ENCODE results near the gene SLC22A23.
A peak's percentile ranks its signal among the peaks of the same experiment; 100 is the strongest.
"Not testable (repeated sequence)": the region's sequence is repeated elsewhere in the genome, so short reads cannot be mapped to it uniquely, and the experiment has no call there.

SLC22A23 gene

DNA sequence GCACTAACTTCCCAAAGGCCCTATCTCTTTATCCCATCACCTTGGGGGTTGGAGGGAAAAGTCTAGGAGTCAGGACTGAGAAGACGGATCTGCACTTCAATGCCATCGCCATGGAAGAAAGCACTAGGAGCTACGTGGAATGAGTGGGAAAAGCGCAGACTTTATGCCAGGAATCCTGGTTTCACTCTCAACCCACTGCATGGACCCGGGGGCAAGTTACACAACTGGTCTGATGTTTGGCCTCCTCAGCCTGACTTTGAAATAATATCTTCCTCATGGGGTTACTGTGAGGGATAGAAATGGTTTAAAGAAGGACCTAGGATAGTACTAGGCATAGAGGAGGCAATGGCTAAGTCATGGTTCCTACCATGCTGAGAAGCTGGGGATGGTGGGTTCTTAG is 211.6 kb downstream of the SLC22A23 start:
- Mint-ChIP-seq H3K36me3 (no peaks in the 10 kb centered on the region), H3K27ac (no peak overlapping the region), H3K9me3 (no peaks in the 10 kb centered on the region), H3K4me3 (no peak overlapping the region), H3K27me3 (peaks cover 67% of the 10 kb centered on the region), H3K4me1 (no peaks in the 10 kb centered on the region)
- ATAC-seq = no peak

DNA sequence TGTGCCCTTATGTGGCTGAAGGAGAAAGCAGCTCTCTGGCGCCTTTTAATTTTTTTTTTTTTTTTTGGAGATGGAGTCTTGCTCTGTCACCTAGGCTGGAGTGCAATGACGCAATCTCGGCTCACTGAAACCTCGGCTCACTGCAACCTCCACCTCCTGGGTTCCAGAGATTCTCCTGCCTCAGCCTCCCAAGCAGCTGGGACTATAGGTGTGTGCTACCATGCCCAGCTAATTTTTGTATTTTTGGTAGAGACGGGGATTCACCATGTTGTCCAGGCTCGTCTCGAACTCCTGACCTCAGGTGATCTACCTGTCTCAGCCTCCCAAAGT is 212.1 kb downstream of the SLC22A23 start:
- not testable (repeated sequence) for H3K4me1 Mint-ChIP-seq, H3K9me3 Mint-ChIP-seq, ATAC-seq, H3K27ac Mint-ChIP-seq, H3K36me3 Mint-ChIP-seq, H3K4me3 Mint-ChIP-seq
- peaks cover 67% of the 10 kb centered on the region for H3K27me3 Mint-ChIP-seq

DNA sequence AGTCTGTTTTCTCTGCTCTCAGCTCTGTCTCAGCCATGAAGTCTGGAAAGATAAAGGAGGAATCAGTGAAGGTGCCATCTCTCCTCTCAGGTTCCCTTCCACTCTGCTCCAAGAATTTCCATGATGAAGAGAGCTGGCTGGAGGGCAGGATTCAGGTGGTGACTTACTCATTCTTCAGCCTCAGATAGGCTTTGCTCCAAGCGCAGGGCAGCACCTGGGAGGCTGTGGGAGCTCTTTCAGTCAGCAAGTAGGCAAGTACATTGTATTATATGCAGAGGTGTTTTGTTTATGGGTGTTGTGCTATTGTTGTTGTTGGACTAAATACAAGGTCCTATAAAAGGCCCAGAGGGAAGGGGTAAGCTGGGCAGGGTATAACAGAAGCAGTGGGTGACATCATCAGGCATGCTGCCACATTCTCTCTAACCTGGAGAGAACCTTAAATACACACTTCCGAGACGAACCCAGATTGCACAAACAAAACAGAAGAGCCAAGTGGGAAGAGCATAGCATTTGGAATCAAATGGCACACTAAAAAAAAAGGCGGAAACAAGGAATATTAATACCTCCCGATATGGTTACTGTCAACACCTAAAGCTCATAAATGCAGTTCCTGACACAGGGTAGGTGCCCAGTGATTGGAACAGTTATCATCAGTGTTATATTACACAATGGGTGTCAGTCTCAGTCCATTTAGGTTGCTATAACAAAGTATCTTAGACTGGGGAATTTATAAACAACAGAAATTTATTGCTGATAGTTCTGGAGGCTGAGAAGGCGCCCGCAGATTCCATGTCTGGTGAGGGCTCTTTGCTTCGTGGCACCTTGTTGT is 212.6 kb downstream of the SLC22A23 start:
- H3K27me3 Mint-ChIP-seq = peaks cover 67% of the 10 kb centered on the region
- no peak overlapping the region for H3K27ac Mint-ChIP-seq
- H3K36me3 Mint-ChIP-seq = no peaks in the 10 kb centered on the region
- H3K4me3 Mint-ChIP-seq = no peak overlapping the region
- ATAC-seq = no peak
- no peaks in the 10 kb centered on the region for H3K4me1 Mint-ChIP-seq
- H3K9me3 Mint-ChIP-seq = no peaks in the 10 kb centered on the region

DNA sequence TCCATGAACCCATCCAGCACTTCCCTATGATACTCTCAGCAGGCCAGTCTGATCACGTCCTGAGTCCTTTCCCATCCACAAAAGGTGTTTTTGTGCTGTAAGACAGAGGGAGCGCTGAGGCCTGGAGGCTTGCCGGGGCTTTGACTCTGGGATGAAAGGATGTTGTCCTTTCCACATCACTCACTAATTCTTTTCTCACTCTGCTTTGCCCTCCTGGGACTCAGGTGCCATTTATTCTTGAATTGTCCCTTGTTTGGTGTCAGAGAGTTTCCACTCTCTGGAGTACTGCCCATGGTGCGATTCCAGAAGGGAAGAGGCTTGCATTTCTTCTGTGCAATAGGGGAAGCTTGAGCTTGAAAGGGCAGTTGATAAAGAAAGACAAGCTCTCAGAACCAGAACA is 214.1 kb downstream of the SLC22A23 start:
- H3K27me3 Mint-ChIP-seq = peaks cover 65% of the 10 kb centered on the region
- H3K4me1 Mint-ChIP-seq = peaks cover 7% of the 10 kb centered on the region
- no peak overlapping the region for H3K4me3 Mint-ChIP-seq
- ATAC-seq = no peak
- no peaks in the 10 kb centered on the region for H3K9me3 Mint-ChIP-seq
- H3K27ac Mint-ChIP-seq = no peak overlapping the region
- H3K36me3 Mint-ChIP-seq = no peaks in the 10 kb centered on the region

DNA sequence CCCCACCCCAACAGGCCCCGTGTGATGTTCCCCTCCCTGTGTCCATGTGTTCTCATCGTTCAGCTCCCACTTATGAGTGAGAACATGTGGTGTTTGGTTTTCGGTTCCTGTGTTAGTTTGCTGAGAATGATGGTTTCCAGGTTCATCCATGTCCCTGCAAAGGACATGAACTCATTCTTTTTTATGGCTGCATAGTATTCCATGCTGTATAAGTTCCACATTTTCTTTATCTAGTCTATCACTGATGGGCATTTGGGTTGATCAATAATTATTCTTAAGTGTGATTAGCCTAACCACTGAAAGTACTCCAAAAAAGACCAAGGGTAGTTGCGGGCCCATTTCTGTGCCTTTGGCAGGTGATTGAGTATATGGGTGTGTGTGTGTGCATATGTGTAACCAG is 215.1 kb downstream of the SLC22A23 start:
- not testable (repeated sequence) for ATAC-seq, H3K4me3 Mint-ChIP-seq, H3K36me3 Mint-ChIP-seq, H3K9me3 Mint-ChIP-seq, H3K27ac Mint-ChIP-seq
- Mint-ChIP-seq H3K4me1 (peaks cover 11% of the 10 kb centered on the region), H3K27me3 (peaks cover 75% of the 10 kb centered on the region)

DNA sequence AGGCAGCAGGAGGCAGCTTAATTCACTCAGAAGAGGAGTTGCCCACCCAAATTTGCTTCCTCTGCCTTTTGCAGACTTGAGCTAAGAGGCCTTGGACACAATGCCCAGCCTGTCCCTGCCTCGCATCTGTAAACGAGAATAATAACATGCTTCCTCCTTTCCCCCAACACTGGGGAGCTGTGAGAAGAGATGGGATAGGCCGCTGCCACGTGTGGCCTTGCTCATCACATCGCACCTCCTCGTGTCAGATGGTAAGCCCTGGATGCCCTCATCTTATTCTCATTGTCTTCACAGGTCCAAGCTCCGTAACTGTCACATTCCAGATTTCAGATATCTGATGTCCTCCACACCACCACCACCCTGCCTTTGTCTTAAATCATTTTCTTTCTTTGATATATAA is 216.3 kb downstream of the SLC22A23 start:
- ATAC-seq = no peak

DNA sequence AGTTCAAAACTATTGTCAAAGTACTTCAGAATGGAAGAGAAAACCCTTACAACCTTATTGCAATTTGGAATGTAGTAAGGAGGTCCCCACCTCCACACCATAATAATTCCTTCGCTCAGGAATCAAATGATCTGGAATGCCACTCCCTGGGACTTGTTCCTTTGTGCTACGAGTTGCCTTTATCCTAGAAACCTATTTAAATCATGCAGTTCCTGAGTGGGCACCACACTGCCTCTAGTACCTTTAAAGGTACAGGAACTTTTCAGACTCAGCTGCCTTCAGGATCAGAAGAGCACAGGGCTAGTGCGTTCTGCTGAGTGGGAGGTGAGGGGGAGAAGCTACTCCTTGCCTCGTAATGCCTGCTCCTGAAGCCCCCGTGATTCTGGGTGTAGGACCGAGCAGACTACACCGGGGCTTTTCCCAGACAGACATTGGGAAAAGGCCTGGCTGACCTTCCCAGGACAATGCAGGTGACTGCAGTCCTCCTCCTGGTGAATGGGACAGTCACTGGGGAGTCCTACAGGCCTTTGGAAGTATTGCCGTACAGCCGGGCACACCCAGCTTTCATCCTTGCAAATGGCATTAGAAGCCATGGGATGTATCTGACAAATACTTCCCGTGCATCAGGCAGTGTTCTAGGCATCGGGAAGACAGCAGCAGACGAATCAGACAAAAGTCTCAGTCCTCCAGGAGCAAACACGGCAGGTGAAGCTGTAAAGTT is 217.6 kb downstream of the SLC22A23 start:
- H3K4me1 Mint-ChIP-seq = peaks cover 11% of the 10 kb centered on the region
- no peaks in the 10 kb centered on the region for H3K36me3 Mint-ChIP-seq
- H3K27ac Mint-ChIP-seq = no peak overlapping the region
- no peak for ATAC-seq
- no peak overlapping the region for H3K4me3 Mint-ChIP-seq
- H3K9me3 Mint-ChIP-seq = no peaks in the 10 kb centered on the region
- H3K27me3 Mint-ChIP-seq = peaks cover 87% of the 10 kb centered on the region

More for the DNA sequence above, 216.3 kb downstream of the SLC22A23 start:
- H3K4me1 Mint-ChIP-seq = peaks cover 11% of the 10 kb centered on the region
- H3K27me3 Mint-ChIP-seq = peaks cover 77% of the 10 kb centered on the region
- H3K9me3 Mint-ChIP-seq = no peaks in the 10 kb centered on the region
- no peak overlapping the region for H3K4me3 Mint-ChIP-seq
- H3K27ac Mint-ChIP-seq = no peak overlapping the region
- no peaks in the 10 kb centered on the region for H3K36me3 Mint-ChIP-seq

DNA sequence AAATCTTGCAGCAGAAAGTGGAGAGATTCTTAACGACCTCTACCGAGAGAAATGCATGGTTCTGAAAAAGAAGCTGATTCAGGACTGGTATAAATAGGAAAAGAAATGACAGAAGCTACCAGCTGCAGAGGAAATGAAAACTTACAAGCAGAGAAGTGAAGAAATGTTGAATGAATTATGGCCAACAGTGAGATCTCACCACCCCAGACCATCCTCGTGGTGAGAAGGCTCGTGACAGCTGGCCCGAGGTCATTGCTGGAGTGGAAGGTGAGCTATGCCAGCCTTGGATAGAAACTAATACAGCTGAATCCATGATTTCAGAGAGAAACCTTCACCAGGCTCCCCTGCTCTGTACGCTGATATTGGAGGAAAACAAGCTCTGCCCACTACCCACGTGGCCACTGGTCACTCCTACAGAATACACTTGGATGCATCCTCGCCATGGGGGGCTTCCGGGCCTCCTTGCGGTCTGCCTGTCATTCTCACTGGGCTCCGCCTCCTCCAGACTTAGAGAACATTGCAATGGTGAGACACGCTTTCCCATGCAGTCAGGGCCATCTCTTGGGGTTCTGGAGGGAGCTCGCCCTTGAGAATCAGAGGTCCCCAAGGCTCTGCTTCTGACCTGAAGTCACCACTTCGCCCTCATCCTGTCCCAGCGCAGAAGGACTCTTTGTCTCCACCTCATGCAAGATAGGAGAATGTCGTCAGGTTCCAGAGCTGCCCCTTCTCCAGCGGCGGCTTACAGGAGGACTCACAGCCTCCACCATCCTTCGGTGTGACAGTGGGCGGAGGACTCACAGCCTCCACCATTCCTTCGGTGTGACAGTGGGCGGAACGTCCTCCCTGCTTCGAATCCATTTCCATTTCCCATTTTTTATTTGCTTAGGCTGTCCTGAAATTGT is 218.8 kb downstream of the SLC22A23 start:
- no peak for ATAC-seq
- H3K27ac Mint-ChIP-seq = no peak overlapping the region
- H3K4me3 Mint-ChIP-seq = no peak overlapping the region
- no peaks in the 10 kb centered on the region for H3K9me3 Mint-ChIP-seq
- peaks cover 88% of the 10 kb centered on the region for H3K27me3 Mint-ChIP-seq
- peaks cover 11% of the 10 kb centered on the region for H3K4me1 Mint-ChIP-seq
- H3K36me3 Mint-ChIP-seq = no peaks in the 10 kb centered on the region

DNA sequence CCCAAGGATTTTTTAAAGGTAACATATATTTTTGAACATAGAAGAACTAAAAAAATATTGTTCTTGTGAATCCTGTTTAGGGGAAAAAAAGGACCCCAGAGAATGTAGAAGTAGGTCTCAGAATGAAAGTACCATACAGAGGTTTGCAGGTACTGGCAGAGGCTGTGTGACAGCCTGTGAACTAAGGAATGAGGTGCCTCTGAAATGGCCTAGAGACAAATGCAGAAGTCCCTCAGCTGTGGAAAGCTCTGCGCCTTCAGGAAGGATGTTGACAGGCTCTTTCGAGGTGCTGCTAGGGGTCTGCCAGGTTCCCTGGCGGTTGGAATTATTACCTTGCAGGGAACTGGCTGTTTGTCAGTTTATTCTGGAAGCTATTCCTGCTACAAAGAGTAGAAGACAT is 220.8 kb downstream of the SLC22A23 start:
- ATAC-seq = no peak
- no peaks in the 10 kb centered on the region for H3K36me3 Mint-ChIP-seq
- no peak overlapping the region for H3K27ac Mint-ChIP-seq
- no peak overlapping the region for H3K4me3 Mint-ChIP-seq
- peaks cover 26% of the 10 kb centered on the region for H3K4me1 Mint-ChIP-seq
- peaks cover 94% of the 10 kb centered on the region for H3K27me3 Mint-ChIP-seq
- no peaks in the 10 kb centered on the region for H3K9me3 Mint-ChIP-seq

DNA sequence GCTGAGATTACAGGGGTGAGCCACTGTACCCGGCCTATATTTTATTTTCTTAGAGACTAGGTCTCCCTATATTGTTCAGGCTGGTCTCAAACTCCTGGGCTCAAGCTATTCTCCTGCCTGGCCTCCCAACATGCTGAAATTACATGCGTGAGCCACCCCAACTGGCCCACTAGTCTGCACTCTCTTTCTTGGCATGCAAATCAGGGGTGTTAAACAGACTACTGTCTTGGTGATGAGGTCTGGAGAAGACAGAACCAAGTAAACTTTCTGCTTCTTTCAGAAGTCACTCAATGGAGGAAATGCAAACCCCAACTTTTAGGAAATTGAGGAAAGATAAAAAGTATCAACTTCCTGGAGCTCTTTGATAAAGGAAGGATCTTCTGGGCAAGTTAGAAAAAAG is 221.4 kb downstream of the SLC22A23 start:
- Mint-ChIP-seq H3K9me3 (no peaks in the 10 kb centered on the region), H3K4me1 (peaks cover 32% of the 10 kb centered on the region), H3K36me3 (no peaks in the 10 kb centered on the region), H3K4me3 (no peak overlapping the region), H3K27ac (no peak overlapping the region), H3K27me3 (peaks cover 98% of the 10 kb centered on the region)
- ATAC-seq = no peak

DNA sequence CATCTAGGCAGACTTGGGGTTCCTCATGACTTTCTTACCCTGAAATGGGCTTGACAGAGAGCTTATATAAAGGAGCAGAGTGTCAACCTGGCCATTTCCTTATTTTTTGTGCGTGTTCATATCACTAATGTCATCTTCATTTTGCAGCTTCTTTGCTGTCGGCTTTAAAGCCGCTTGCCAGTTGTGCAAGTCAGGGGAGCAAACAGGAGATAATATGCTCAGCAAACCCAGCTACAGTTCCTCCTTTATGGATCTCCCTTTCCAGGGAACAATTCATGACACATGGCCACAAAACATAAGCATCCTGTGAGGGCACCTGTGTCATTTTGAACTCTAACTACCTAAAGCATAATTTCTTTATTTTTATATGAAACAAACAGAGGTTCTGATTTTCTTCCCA is 222.9 kb downstream of the SLC22A23 start:
- Mint-ChIP-seq H3K27ac (no peak overlapping the region), H3K4me3 (no peak overlapping the region), H3K4me1 (peaks cover 44% of the 10 kb centered on the region), H3K36me3 (no peaks in the 10 kb centered on the region), H3K27me3 (peaks cover 100% of the 10 kb centered on the region), H3K9me3 (no peaks in the 10 kb centered on the region)
- ATAC-seq = no peak

DNA sequence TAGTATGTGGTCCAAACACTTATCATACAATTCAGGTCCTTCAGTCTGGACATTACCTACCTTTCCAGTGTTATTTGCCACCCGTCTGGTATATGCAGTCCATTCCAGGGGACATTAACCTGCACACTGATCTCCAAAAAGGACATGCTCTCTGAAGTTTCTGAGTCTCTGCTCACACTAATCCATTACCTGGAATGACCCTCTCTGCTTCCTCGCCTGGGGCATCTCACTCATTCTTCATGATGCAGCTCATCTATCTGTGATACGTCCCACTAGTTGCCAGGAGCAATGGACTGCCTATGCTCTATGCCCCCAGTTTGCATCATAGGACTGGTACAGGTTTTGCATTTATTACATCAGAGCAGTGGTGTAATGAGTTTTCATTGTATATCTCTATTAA is 223.5 kb downstream of the SLC22A23 start:
- peaks cover 48% of the 10 kb centered on the region for H3K4me1 Mint-ChIP-seq
- H3K36me3 Mint-ChIP-seq = no peaks in the 10 kb centered on the region
- no peak for ATAC-seq
- H3K27me3 Mint-ChIP-seq = peaks cover 100% of the 10 kb centered on the region
- no peaks in the 10 kb centered on the region for H3K9me3 Mint-ChIP-seq
- no peak overlapping the region for H3K4me3 Mint-ChIP-seq
- no peak overlapping the region for H3K27ac Mint-ChIP-seq

DNA sequence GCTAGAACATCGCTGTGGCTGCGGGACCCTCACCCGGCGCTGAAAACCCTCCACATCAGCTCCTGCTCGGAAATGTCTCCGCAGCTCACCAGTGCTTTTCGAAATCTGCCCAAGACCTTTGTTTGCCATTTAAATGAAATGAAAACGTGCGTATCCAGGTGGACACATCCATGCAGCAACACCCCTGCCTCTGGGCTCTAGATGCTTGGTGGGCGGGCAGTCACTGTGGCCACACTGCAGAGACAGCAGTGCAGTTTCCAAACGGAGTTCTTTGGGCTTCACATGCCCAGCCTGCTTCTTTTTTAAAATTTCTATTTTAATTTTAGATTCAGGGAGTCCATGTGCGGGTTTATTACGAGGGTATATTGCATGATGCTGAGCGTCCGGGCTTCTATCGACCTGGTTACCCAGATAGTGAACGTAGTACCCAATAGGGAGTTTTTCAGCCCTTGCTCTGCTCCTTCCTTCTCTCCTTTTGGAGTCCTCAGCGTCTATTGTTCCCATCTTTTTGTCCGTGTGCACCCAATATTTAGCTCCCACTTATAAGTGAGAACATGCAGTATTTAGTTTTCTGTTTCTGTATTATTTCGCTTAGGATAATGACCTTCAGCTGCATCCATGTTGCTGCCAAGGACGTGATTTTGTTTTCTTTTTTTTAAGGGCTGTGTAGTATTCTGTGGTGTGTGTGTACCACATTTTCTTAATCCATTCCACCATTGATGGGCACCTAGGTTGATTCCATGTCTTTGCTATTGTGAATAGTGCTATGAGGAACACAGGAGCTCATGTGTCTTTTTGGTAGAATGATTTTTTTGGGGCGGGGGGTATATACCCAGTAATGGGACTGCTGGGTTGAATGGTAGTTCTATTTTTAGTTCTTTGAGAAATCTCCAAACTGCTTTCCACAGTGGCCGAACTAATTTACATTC is 224.6 kb downstream of the SLC22A23 start:
- no peak overlapping the region for H3K27ac Mint-ChIP-seq
- no peak for ATAC-seq
- no peaks in the 10 kb centered on the region for H3K9me3 Mint-ChIP-seq
- no peaks in the 10 kb centered on the region for H3K36me3 Mint-ChIP-seq
- peaks cover 100% of the 10 kb centered on the region for H3K27me3 Mint-ChIP-seq
- peaks cover 49% of the 10 kb centered on the region for H3K4me1 Mint-ChIP-seq
- H3K4me3 Mint-ChIP-seq = peak overlapping the region; percentile 21

DNA sequence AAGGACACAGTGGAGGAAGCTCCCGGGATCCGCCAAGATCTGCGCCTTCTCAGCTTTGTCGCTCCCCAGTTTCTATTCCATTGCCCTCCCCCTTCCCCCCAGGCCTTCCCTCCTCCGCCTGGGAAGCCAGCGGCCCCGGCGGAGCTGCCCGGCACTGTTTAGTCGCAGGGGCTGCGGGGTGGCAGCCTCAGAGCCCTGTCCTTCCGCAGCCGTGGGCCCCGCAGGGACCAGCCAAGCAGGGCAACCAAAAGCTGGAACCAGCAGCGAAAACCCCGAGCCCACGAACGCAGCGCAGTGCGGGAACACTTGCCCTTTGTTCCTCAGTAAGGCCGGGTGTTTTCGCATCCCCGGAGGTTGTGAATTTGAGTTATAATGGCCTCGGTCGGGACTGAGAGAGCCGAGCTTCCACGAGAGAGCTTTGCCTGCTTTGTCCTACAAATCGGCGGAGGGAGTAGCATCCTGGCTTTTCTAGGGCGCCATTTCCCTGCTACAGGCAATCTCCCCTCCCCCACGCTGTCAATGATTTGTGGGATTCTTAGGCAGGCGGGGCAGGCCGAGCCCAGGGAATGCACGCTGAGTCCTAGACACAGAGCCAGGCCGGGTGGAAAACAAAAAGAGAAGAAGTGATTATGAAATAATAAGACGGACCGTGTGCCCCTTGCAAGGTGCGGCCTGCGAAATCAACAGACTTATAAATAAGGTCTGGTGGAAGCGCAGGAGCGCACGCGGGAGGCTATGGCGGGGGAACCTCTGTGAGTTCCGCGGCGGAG is 225.4 kb downstream of the SLC22A23 start:
- no peaks in the 10 kb centered on the region for H3K36me3 Mint-ChIP-seq
- H3K4me1 Mint-ChIP-seq = peaks cover 55% of the 10 kb centered on the region
- H3K4me3 Mint-ChIP-seq = peak overlapping the region; percentile 15
- peaks cover 100% of the 10 kb centered on the region for H3K27me3 Mint-ChIP-seq
- H3K27ac Mint-ChIP-seq = no peak overlapping the region
- ATAC-seq = no peak
- no peaks in the 10 kb centered on the region for H3K9me3 Mint-ChIP-seq

All from stimulated activated memory B cell treated with anti-CD40 and anti-IgM and Interleukin-4, amounts not matched to agents 10 μg/mL and 1 μg/mL and 100 μg/mL, for 72 hours (primary cell).